GM12878 (cell line): Measurements from ENCODE around the gene ARHGEF7. TPM values are rescaled to one million over a fixed set of nuclear protein-coding genes. Genes with fewer than 3 reads are reported as not detected.

Experiments
- E2F8 ChIP-seq: fragments of 450-650 bp; IDR thresholded peaks from 2 replicates; pipeline ENCODE4 v1.6.1; 2018; ENCODE audit warnings: mild to moderate bottlenecking, low read depth, moderate library complexity; ENCODE audit not compliant: partially characterized antibody
- ETV6 ChIP-seq, 2 experiments: fragments of 450-650 bp in 1 of 2; IDR thresholded peaks in 1 of 2; conservative IDR thresholded peaks in 1 of 2; 2 replicates each; pipeline ENCODE4 v1.6.1; 2014; ENCODE audit warnings: antibody characterized with exemption in 1 of 2, borderline replicate concordance in 1 of 2, low read depth in 1 of 2, mild to moderate bottlenecking in 1 of 2, moderate library complexity in 1 of 2
- GABPA ChIP-seq: IDR thresholded peaks from 2 replicates; pipeline ENCODE4 v1.6.1; 2014; ENCODE audit warnings: antibody characterized with exemption, low read depth, mild to moderate bottlenecking, inconsistent platforms
- IRF3 ChIP-seq: fragments of 450-650 bp; IDR thresholded peaks from 2 replicates; pipeline ENCODE4 v1.6.1; 2014; ENCODE audit warnings: mild to moderate bottlenecking
- PAX8 ChIP-seq: fragments of 450-650 bp; IDR thresholded peaks from 2 replicates; pipeline ENCODE4 v1.6.1; 2017; ENCODE audit warnings: mild to moderate bottlenecking, moderate library complexity
- POLR2A ChIP-seq: IDR thresholded peaks from 2 replicates; pipeline ENCODE4 v1.6.1; 2011; ENCODE audit warnings: low read depth, mild to moderate bottlenecking, low read length
- POLR2AphosphoS2 ChIP-seq: IDR thresholded peaks from 2 replicates; pipeline ENCODE4 v1.6.1; 2011; ENCODE audit warnings: low read depth, mild to moderate bottlenecking, low read length, improper control_type of control experiment, moderate library complexity
- SP1 ChIP-seq: IDR thresholded peaks from one replicate; pipeline ENCODE4 v1.6.1; 2011; ENCODE audit warnings: low read depth, low read length
- STAT1 ChIP-seq: fragments of 450-650 bp; conservative IDR thresholded peaks from 2 replicates; pipeline ENCODE4 v1.6.1; 2014; ENCODE audit warnings: antibody characterized with exemption, mild to moderate bottlenecking
- ZBTB33 ChIP-seq: fragments of 450-650 bp; IDR thresholded peaks from 2 replicates; pipeline ENCODE4 v1.6.1; 2017; ENCODE audit warnings: mild to moderate bottlenecking
- ZNF592 ChIP-seq: fragments of 450-650 bp; IDR thresholded peaks from 2 replicates; pipeline ENCODE4 v1.6.1; 2017; ENCODE audit warnings: mild to moderate bottlenecking, moderate library complexity
- ZZZ3 ChIP-seq: IDR thresholded peaks from 2 replicates; pipeline ENCODE4 v1.6.1; 2011; ENCODE audit warnings: low read depth; ENCODE audit not compliant: control insufficient read depth, insufficient read length
- polyA plus RNA-seq, 11 experiments: library from polyadenylated mRNA; depleted of rRNA in 4 of 11; unstranded in 6 of 11; stranded (reverse) in 5 of 11; fragments of >200 nt; fragmentation: Nextera tagmentation in 4 of 11; fragmentation: Illumina TruSeq in 1 of 11; extraction: Ambion mirVana in 4 of 11; extraction: Trizol in 1 of 11; gene quantifications; 1 replicate in 1 of 11; 2 replicates in 10 of 11; pipeline versions ENCODE4 v1.2.1 to v1.2.3, GENCODE V29; 2011 to 2016; ENCODE audit warnings: inconsistent platforms in 2 of 11, missing spikeins in 2 of 11, low read depth in 1 of 11
- total RNA-seq, 4 experiments: library from RNA; depleted of rRNA in 3 of 4; stranded (reverse); fragments of >200 nt in 3 of 4; fragmentation: Illumina TruSeq in 1 of 4; extraction: Trizol in 1 of 4; gene quantifications; 2 replicates each; pipeline versions ENCODE4 v1.2.1 to v1.2.3, GENCODE V29; 2013 to 2021

The ARHGEF7 gene
- total and polyA plus RNA-seq, 10 of the 15 experiments (the other 5 are each of a cell fraction or from before 2014, with no cell fraction given), result 4.7 to 65.5 (median 36.6) TPM

- TF ChIP-seq ZBTB33, result no peak
- no peak for TF ChIP-seq POLR2AphosphoS2
- no peak for TF ChIP-seq E2F8
- no peak for TF ChIP-seq ZNF592
- no peak for TF ChIP-seq GABPA
- TF ChIP-seq IRF3, result no peak
- no peak for TF ChIP-seq ETV6 (conservative IDR thresholded peaks at IDR 0.05 in 1 of 2, IDR thresholded peaks at IDR 0.05 in 1 of 2; ENCODE audit: borderline replicate concordance in 1 of 2, low read depth in 1 of 2)
- TF ChIP-seq PAX8, result no peak
- TF ChIP-seq SP1, result no peak
- no peak for TF ChIP-seq ZZZ3
- no peak for TF ChIP-seq STAT1
- no peak for TF ChIP-seq POLR2A
Measured at GRCh38 chr13:111204438-111205177, 89.5 kb downstream of the ARHGEF7 start (continued).
